Measurements from ENCODE around the gene NECTIN1. TPM values are rescaled to one million over a fixed set of nuclear protein-coding genes. Genes with fewer than 3 reads are reported as not detected.
"Not testable (repeated sequence)": the region's sequence is repeated elsewhere in the genome, so short reads cannot be mapped to it uniquely, and the experiment has no call there.

Gene NECTIN1
- total RNA-seq, 1 donor from 2014 or later, result 29.9 TPM

- no peak for DNase-seq
Measured at GRCh38 chr11:119616586-119617339, 112.2 kb downstream of the NECTIN1 start.

- DNase-seq, result no peak
Measured at GRCh38 chr11:119615882-119616196, 113.2 kb downstream of the NECTIN1 start.

DNA sequence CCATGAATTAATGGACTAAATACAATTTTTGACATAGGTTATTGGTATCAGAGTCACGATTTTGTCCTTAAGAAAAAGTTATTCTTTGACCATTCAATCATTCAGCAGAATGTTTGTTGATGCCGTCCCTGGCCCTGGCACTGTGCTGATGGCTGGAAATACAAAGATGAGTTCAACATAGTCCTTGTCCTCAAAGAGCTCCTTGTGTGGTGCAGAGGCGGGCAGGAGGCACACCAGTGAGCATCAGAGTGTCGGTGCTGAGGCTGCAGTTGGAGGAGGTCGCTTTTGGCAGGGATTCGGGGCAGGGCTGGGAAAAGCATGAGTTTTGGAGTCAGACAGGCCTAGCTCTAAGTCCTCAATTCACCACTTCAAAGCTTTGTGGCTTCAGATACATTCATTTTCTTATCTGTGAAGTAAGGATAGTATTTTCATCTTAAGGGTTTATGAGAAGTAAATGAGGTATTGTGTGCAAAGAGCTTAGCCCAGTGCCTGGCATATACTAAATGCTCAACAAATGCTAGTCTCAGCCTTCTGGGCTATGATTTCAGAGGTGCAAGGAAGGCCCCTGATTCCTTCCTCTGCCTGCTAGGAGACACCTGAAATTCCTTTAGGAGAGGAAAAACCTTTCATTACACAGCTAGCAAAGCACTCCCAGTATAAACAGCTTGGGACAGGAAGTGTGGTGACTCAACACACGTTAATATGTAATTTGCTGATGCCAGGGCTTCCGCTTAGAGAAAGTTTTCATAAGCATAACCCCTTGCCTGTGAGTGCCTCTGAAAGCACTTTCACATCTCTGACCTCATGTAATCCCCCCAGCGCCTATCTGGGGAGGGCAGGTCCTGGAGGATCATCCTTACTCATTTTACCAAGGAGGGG lies 113.8 kb downstream of the NECTIN1 start:
- DNase-seq, result no peak

- DNase-seq, result no peak
Measured at GRCh38 chr11:119614222-119615002, 114.6 kb downstream of the NECTIN1 start.

- DNase-seq, result no peak
Measured at GRCh38 chr11:119612814-119613213, 116.2 kb downstream of the NECTIN1 start.

DNA sequence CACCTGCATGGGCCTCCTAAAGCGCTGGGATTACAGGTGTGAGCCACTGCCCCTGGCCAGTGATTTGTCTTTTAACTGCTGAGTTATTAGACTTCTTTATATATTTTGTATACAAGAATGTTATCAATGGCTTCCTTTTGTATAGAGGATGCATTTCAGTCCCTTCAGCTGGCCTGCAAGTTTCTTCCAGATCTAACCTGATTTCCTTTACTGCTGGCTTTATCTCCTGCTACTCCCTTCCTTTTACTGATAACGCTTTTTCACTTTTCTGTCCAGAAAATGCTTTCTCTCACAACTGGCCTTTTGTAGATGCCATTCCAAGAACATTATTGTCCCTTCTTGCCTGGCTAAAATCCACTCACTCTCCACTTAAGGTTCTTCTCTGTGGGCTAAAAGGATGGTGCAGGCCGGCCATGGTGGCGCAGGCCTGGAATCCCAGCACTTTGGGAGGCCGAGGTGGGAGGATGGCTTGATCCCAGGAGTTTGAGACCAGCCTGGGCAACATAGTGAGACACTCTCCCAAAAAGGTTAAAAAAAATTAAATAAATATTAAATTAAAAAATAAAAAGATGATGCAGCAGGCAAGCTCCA lies 118.1 kb downstream of the NECTIN1 start:
- no peak for DNase-seq

- no peak for DNase-seq
Measured at GRCh38 chr11:119608781-119609180, 120.2 kb downstream of the NECTIN1 start.

DNA sequence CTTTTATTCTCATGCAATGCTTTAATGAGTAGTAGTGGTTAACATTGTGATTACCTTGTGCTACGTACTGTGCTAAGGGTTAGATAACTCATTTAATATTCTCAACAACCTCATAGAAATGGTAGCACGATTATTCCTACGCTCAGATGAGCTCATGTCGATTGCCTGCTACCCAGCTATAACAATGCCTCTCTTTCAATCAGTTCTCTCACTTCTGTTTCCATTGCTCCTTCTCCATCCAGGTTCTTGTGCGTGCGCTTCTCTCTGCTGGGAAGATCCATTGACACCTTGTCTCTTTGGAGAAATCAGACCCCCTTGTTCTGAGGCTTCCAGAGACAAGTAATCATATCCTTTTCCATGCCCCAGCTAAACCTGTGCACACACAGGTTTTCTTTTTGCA lies 120.8 kb downstream of the NECTIN1 start:
- no peak for DNase-seq

DNA sequence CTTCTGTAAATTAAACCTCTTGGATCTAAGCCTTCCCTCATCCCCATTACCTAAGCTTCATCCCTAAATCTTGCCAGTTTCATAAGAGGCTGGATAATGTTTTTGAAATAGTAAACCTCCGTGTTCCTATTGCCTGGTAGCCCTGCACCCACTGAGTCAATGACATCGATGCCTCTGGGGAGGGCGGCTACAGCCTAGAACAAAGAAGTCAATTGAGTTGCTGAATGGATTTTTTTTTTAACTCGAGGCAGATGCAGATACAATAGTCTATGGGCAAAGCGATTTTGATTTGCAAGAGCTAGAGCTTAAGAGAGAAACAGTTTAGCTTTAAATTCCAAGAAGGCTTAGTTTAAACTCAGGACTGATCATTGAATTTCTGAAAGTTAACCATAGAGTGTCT lies 121.3 kb downstream of the NECTIN1 start:
- DNase-seq, result no peak

GRCh38 chr11:119605137-119605665 lies 123.8 kb downstream of the NECTIN1 start:
- no peak for DNase-seq

GRCh38 chr11:119602745-119603373 lies 126.1 kb downstream of the NECTIN1 start:
- DNase-seq, result no peak

GRCh38 chr11:119599864-119600541 lies 129.0 kb downstream of the NECTIN1 start:
- DNase-seq, result no peak

GRCh38 chr11:119595941-119596340 lies 133.1 kb downstream of the NECTIN1 start:
- not testable (repeated sequence) for DNase-seq

GRCh38 chr11:119594639-119595249 lies 134.3 kb downstream of the NECTIN1 start:
- DNase-seq, result no peak

GRCh38 chr11:119593346-119593745 lies 135.7 kb downstream of the NECTIN1 start:
- DNase-seq, result no peak

GRCh38 chr11:119592642-119593041 lies 136.4 kb downstream of the NECTIN1 start:
- DNase-seq, result no peak

DNA sequence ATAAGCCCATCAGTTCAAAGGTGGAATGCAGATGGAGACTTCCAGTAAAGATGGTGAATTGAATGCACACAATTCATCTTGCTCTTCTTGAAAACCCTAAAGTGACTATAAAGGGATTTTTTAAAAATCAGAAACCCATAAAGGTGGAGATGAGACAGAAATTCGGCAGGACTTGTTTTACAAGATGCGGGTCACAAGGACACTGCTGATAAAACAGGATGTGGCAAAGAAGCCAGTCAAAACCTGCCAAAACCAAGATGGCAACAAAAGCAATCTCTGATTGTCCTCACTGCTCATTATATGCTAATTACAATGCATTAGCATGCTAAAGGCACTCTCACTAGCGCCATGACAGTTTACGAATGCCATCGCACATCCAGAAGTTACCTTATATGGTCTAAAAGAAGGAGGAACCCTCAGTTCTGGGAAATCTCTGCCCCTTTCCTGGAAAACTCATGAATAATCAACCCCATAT lies 137.1 kb downstream of the NECTIN1 start:
- DNase-seq, result peak; percentile 8

DNA sequence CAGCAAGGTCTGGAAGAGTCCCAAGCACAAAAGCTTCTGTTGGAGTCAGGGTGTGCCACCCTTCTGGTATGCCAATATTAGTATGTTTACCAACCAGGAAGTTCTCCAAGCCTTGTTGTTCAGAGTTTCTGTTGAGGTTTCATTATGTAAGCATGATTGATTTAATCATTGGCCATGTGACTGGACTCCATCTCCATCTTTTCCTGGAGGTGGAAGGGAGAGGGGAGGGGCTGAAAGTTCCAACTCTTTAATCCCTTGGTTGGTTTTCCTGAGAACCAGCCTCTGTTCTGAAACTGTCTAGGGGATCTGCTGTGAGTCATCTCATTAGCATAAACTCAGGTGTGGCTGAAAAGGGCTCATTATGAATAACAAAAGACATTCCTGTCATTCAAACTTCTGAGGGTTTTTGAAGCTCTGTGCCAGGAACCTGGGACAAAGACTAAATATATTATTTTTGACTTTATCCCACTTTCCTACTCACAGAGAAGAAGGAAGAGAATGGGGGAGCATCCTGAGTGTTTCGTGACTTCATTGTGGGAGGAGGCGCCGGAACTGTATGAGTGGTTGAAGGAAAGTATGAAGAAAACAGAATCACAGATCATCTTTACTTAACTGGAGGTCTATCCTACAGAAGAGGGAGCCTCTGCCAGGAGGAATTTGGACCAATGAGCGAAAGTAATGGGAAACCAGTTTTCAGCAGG lies 138.2 kb downstream of the NECTIN1 start:
- no peak for DNase-seq

DNA sequence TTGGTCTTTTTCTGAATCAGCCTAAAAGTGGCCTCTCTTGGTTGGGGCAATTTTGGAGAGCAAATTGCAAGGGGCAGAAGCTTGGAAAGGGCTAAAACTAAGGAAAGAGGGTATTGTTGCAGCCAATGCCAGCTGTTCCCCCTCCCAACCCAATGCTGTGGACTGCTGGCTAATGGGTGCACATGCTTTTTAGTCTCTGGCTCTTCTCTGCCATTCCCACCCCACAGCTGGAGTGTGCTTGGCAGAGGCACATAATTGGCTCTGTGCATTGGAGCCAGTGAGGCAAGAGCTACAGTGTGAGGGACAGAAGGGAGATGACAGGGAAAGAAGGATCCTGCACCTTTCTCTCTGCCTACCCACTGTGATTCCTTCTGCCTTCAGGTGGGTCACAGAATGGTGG lies 140.0 kb downstream of the NECTIN1 start:
- DNase-seq, result no peak

Data from skin of body (tissue), 2 donors.